Activated CD8-positive, alpha-beta memory T cell treated with anti-CD3 and anti-CD28 coated beads, Interleukin-2, amount 10 ng/mL, durations not matched to agents 7 days and 5 days (primary cell): ENCODE results near the gene CTRB1. TPM values are rescaled to one million over a fixed set of nuclear protein-coding genes. Genes with fewer than 3 reads are reported as not detected.
"Not testable (repeated sequence)": the region's sequence is repeated elsewhere in the genome, so short reads cannot be mapped to it uniquely, and the experiment has no call there.

Experiments
- ATAC-seq: fragments of 150-1000 bp; cut with Tn5 transposase; one replicate; pipeline ENCODE4 v1.10.0; 2021; ENCODE audit warnings: moderate library complexity
- CTCF ChIA-PET: fragments of 350-600 bp; sonication (Branson Sonifier 250); formaldehyde crosslinking; loops from one replicate; lab custom pipeline; 2021; ENCODE audit warnings: antibody characterized with exemption; lab: Charles Lee
- DNase-seq: peaks from one replicate; pipeline ENCODE4 v3.0.0-alpha.2; 2020
- H3K27ac Mint-ChIP-seq: one replicate; pipeline ENCODE4 v1.8.0; 2021; ENCODE audit warnings: mild to moderate bottlenecking, mixed read lengths
- H3K27me3 Mint-ChIP-seq: one replicate; pipeline ENCODE4 v1.8.0; 2021; ENCODE audit warnings: mixed read lengths
- H3K36me3 Mint-ChIP-seq: one replicate; pipeline ENCODE4 v1.8.0; 2021; ENCODE audit warnings: mild to moderate bottlenecking, mixed read lengths
- H3K4me1 Mint-ChIP-seq: one replicate; pipeline ENCODE4 v1.8.0; 2021; ENCODE audit warnings: mixed read lengths
- H3K4me3 Mint-ChIP-seq: one replicate; pipeline ENCODE4 v1.8.0; 2021; ENCODE audit warnings: mild to moderate bottlenecking, moderate library complexity, mixed read lengths
- H3K9me3 Mint-ChIP-seq: one replicate; pipeline ENCODE4 v1.8.0; 2022; ENCODE audit warnings: low read depth, mixed read lengths
- total RNA-seq, 2 experiments: library from RNA; stranded (reverse); gene quantifications; one replicate each; pipeline ENCODE4 v1.2.3, GENCODE V29; 2021

Gene CTRB1
- total RNA-seq, 2 experiments from 2014 or later, result not detected

DNA sequence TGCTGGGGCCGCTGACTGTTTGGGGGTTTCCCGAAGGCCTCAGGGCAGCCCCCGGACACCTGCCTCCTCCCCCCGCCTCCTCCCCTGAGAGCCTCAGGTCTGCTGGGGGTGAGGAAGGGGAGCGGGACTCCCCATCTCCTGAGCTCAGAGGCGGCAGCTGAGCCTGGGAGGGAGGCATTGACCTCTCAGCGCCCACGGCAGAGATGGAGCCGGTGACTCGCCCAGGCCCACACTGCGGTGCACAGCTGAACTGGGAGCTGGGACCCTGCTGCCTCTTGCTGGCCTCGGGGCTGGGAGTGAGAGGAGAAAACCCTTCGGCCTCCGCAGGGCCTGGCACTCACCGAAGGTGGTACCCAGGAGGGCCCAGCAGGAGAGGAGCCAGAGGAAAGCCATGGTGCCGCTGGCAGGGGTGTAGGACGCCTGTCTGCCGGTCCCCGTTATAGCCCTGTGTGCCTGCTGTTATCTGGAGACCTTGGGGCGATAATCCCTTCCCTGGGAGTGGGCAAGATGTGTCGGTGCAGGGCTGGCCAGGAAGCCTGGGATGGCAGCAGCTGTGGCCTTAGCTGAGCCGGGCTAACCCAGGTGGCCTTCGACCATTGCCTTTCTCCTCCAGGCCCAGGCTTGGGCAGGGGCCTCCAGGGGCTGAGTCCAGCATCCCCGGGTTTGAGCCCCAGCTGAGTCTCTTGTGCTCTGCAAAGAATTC, 11.9 kb upstream of the CTRB1 start, which contains the start of gene CTRB2:
CTRB2 (minus strand) TSS at position 413 of the 703 bp plus-strand sequence; CDS start at position 393, 20 bp downstream.
- Mint-ChIP-seq H3K9me3 (no peaks in the 10 kb centered on the region), H3K27ac (no peak within 1 kb of the TSS), H3K4me1 (no peaks in the 10 kb centered on the region), H3K36me3 (no peaks in the 10 kb centered on the region), H3K4me3 (no peak within 1 kb of the TSS), H3K27me3 (no peaks in the 10 kb centered on the region)
- DNase-seq, result no peak
- CTCF ChIA-PET, result interaction anchor here (1.0 kb wide), 1 partner anchor 28 kb away, joined by 3 read pairs; no protein-coding TSS in a partner anchor
- ATAC-seq, result no peak

DNA sequence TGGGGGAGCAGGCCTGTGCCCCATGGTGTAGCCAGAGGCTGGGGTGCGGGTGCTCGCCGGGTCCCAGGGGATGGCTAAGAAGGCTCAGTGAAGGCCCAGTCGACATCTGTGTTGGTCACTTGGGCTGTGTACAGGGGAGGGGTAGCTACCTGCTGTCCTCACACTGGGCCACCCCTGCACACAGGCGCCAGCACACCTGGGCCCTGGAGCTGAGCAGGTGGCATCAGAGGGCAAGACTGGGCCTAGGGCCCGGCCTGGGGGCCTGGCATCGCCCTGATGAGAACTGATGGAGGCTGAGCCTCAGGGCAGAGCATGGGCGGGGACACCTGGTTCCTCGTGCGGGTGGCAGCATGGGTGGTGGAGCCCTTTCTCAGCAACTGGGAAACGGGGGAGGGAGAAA, 11.0 kb upstream of the CTRB1 start:
- CTCF ChIA-PET, result no interaction called here
- DNase-seq, result no peak
- H3K4me3 Mint-ChIP-seq, result no peak overlapping the region
- no peak overlapping the region for H3K27ac Mint-ChIP-seq
- no peak for ATAC-seq
- no peaks in the 10 kb centered on the region for H3K27me3 Mint-ChIP-seq
- no peaks in the 10 kb centered on the region for H3K36me3 Mint-ChIP-seq
- no peaks in the 10 kb centered on the region for H3K4me1 Mint-ChIP-seq
- H3K9me3 Mint-ChIP-seq, result no peaks in the 10 kb centered on the region

DNA sequence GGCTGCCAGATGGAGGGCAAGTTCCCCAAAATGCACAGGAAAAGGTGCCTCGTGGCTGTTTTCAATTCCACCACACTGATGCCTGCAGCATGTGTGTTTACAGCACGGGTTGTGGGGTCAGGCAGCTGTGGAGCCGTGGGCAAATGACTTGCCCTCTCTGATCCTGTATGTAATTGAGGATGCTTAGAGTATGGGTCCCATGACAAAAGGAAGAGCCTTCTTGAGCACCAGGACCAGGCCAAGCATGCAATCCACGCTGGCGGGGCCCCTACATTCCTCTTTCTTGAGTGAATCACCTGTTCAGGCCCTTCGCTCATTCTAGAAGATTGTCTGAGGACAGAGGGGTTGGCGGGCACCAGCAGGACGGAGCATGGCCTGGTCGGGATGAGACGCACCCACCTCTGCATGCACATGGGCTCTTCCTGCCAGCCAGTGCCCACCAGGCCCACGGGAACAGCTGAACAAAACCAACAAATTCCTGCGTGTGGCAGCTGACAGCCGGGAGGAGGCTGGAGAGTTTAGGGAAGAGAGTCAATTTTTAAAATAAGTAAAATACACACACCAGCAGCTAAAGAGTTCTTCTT, 10.5 kb upstream of the CTRB1 start:
- DNase-seq (no peak), ATAC-seq (no peak)
- Mint-ChIP-seq H3K4me3 (no peak overlapping the region), H3K27ac (no peak overlapping the region), H3K36me3 (no peaks in the 10 kb centered on the region), H3K9me3 (no peaks in the 10 kb centered on the region), H3K27me3 (no peaks in the 10 kb centered on the region), H3K4me1 (no peaks in the 10 kb centered on the region)
- CTCF ChIA-PET, result interaction anchor here (1.2 kb wide), 1 partner anchor 26 kb away, joined by 6 read pairs; no protein-coding TSS in a partner anchor

DNA sequence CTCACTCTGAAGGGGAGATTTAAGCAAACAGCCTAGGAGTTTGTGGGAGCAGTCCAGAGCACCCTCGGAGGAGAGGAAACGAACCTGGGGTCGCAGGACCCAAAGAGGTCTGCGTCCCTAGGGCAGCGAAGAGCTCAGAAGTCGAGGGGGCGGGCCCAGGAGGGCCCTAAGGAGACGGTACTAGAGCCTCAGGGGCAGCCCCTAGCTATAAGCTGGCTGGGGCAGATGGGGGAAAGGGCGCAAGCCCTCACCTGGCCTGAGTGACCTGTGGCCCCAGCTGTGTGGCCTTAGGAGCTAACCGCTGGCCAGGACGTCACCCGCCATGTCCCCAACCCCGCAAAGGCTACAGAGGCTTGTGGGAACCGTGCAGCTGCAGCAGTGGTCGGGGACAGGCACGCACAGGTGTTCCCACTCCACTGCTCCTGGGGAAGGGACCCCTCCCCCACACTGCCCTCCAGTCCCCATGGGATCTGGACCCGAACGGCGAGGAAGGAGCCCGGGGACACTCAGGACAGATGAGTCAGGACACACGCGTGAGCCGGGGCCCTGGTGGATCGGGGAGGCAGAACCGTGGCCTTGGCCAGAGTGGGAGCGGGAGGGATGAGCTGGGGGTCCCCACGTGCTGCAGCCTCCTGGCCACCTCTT, 9.8 kb upstream of the CTRB1 start:
- Mint-ChIP-seq H3K4me1 (no peaks in the 10 kb centered on the region), H3K4me3 (no peak overlapping the region), H3K9me3 (no peaks in the 10 kb centered on the region), H3K27me3 (no peaks in the 10 kb centered on the region), H3K27ac (no peak overlapping the region), H3K36me3 (no peaks in the 10 kb centered on the region)
- CTCF ChIA-PET, result interaction anchor here (1.2 kb wide), 1 partner anchor 25 kb away, joined by 6 read pairs; no protein-coding TSS in a partner anchor
- ATAC-seq (no peak), DNase-seq (no peak)

DNA sequence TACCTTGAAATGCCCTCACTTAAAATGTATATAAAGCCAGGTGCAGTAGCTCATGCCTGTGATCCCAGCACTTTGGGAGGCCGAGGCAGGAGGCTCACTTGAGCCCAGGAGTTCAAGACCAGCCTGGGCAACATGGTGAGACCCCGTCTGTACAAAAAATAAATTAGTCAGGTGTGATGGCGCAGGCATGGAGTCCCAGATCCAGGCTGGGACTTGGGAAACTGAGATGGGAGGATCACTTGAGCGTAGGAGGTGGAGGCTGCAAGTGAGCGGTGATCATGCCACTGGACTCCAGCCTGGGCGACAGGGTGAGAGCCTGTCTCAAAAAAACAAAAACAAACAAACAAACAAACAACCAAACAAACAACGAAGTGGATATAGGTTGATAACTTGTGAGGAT, 9.3 kb upstream of the CTRB1 start:
- H3K4me1 Mint-ChIP-seq, ATAC-seq, H3K27ac Mint-ChIP-seq, H3K9me3 Mint-ChIP-seq, H3K4me3 Mint-ChIP-seq, H3K27me3 Mint-ChIP-seq, DNase-seq, H3K36me3 Mint-ChIP-seq: not testable (repeated sequence)
- CTCF ChIA-PET, result interaction anchor here (0.7 kb wide), 1 partner anchor 38 kb away, joined by 3 read pairs; no protein-coding TSS in a partner anchor

DNA sequence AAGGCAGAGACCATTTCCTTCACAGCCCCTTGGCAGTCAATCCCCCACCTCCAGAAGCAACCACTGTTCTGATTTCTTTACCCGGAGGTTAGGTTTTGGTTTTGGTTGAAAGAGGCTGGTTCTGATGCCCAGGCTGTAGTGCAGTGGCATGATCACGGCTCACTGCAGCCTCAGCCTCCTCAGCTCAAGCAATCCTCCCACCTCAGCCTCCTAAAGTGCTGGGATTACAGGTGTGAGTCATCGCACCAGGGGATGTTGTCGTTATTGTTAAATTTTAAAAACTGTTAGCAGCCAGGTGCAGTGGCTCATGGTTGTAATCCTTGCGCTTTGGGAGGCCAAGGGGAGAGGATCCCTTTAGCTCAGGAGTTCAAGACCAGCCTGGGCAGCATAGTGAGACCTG, 8.8 kb upstream of the CTRB1 start:
- no peak overlapping the region for H3K4me3 Mint-ChIP-seq
- no peaks in the 10 kb centered on the region for H3K36me3 Mint-ChIP-seq
- DNase-seq (no peak), ATAC-seq (no peak)
- CTCF ChIA-PET, result interaction anchor here (0.7 kb wide), 1 partner anchor 38 kb away, joined by 3 read pairs; no protein-coding TSS in a partner anchor
- H3K9me3 Mint-ChIP-seq, result no peaks in the 10 kb centered on the region
- H3K27ac Mint-ChIP-seq, result no peak overlapping the region
- H3K4me1 Mint-ChIP-seq, result no peaks in the 10 kb centered on the region
- no peaks in the 10 kb centered on the region for H3K27me3 Mint-ChIP-seq

DNA sequence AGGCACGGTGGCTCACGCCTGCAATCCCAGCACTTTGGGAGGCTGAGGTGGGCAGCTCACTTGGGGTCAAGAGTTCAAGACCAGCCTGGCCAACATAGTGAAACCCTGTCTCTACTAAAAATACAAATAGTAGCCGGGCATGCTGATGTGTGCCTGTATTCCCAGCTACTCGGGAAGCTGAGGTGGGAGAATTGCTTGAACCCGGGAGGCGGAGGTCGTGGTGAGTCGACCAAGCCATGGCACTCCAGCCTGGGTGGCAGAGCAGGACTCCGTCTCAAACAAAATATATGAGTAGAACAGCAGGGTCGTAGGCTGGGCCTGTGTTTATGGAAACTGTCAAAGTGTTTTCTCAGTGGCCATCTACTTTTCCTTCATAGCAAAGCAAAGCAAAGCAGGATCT, 7.5 kb upstream of the CTRB1 start:
- H3K36me3 Mint-ChIP-seq, H3K27me3 Mint-ChIP-seq, ATAC-seq, H3K4me3 Mint-ChIP-seq, H3K9me3 Mint-ChIP-seq, CTCF ChIA-PET, H3K4me1 Mint-ChIP-seq, H3K27ac Mint-ChIP-seq, DNase-seq: not testable (repeated sequence)

DNA sequence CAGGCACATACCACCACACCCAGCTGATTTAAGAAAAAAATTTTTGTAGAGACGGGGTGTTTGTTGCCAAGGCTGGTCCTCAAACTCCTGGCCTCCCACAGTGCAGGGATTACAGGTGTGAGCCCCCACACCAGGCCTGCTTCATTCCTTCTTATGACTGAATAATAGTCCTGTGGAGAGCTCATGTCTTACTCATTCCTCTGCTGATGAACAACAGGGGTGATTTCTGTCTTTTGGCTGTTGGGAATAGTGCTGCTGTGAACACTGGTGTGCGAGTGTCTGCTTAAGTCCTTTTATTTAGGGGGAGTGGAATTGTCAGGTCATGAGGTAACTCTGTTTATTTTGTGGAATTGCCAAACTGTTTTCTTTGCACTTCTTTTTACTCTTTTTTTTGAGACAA, 2.7 kb upstream of the CTRB1 start:
- ATAC-seq (no peak), DNase-seq (no peak)
- H3K4me3 Mint-ChIP-seq, result no peak overlapping the region
- CTCF ChIA-PET, result interaction anchor here (1.2 to 6.3 kb wide), 2 partner anchors 17 to 18 kb away, joined by 5 to 43 read pairs; no protein-coding TSS in a partner anchor
- H3K36me3 Mint-ChIP-seq, result no peaks in the 10 kb centered on the region
- peaks cover 14% of the 10 kb centered on the region for H3K4me1 Mint-ChIP-seq
- no peaks in the 10 kb centered on the region for H3K27me3 Mint-ChIP-seq
- no peaks in the 10 kb centered on the region for H3K9me3 Mint-ChIP-seq
- no peak overlapping the region for H3K27ac Mint-ChIP-seq

DNA sequence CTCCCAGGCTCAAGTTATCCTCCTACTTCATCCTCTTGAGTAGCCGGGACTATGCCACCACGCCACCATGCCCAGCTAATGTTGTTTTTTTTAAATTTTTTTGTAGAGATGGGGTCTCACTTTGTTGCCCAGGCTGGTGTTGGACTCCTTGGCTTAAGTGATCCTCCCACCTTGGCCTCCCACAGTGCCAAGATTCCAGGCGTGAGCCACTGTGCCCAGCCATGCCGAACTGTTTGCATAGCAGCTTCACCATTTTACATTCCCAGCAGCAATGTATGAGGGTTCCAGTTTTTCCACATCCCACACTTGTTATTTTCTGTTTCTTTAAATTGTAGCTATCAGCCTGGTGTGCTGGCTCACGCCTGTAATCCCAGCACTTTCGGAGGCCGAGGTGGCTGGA, 2.2 kb upstream of the CTRB1 start:
- Mint-ChIP-seq H3K4me3 (no peak overlapping the region), H3K36me3 (no peaks in the 10 kb centered on the region), H3K27me3 (no peaks in the 10 kb centered on the region), H3K27ac (no peak overlapping the region), H3K4me1 (peaks cover 14% of the 10 kb centered on the region), H3K9me3 (no peaks in the 10 kb centered on the region)
- DNase-seq, result no peak
- ATAC-seq, result no peak
- CTCF ChIA-PET, result interaction anchor here (1.2 to 6.3 kb wide), 2 partner anchors 17 to 18 kb away, joined by 5 to 43 read pairs; no protein-coding TSS in a partner anchor

DNA sequence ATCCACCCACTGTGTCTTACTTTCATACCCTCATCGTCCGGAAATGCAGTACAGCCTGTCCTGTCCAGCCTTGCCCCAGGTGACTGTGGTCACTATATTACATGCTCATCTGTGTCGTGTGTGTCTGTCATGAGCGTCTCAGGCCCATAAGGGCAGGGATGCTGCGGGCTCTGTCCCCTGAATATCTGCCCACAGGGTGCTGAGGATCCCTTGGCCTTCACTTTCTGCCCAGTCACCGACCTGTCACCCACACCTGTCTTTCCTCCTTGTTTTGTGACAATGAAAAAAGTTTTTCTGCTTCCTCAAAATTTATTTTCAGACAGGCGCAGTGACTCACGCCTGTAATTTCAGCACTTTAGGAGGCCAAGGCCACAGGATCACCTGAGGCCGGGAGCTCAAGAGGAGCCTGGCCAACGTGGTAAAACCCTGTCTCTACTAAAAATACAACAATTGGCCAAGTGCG, 1.4 kb upstream of the CTRB1 start:
- H3K36me3 Mint-ChIP-seq, result no peaks in the 10 kb centered on the region
- no peak for DNase-seq
- no peaks in the 10 kb centered on the region for H3K27me3 Mint-ChIP-seq
- H3K9me3 Mint-ChIP-seq, result no peaks in the 10 kb centered on the region
- no peak overlapping the region for H3K27ac Mint-ChIP-seq
- H3K4me3 Mint-ChIP-seq, result no peak overlapping the region
- no peak for ATAC-seq
- peaks cover 14% of the 10 kb centered on the region for H3K4me1 Mint-ChIP-seq
- CTCF ChIA-PET, result interaction anchor here (1.1 to 6.3 kb wide), 3 partner anchors 16 to 19 kb away, joined by 3 to 43 read pairs (median 5); no protein-coding TSS in a partner anchor

DNA sequence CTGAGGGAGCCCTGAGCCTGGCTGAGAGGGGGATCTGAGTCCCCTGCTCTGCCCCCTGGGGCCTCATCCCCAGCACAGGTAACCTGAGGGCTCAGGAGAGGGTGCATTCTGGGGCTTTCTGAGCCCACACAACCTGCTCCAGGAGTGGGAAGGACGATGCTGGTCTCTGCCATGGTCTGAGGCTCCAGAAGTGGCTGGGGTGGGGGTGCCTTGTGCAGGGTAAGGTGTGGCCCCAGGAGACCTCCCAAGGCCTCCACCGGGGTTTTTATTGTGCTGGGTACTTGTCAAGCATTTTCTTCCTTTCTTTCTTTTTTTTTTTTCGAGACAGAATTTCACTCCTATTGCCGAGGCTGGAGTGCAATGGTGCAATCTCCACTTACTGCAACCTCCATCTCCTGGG, 300 bp downstream of the CTRB1 start:
- Mint-ChIP-seq H3K27me3 (no peaks in the 10 kb centered on the region), H3K4me3 (no peak overlapping the region), H3K27ac (peak overlapping the region; percentile 89), H3K36me3 (no peaks in the 10 kb centered on the region), H3K4me1 (peaks cover 14% of the 10 kb centered on the region), H3K9me3 (no peaks in the 10 kb centered on the region)
- DNase-seq (no peak), ATAC-seq (no peak)
- CTCF ChIA-PET, result interaction anchor here (1.8 to 6.3 kb wide), 3 partner anchors 15 to 20 kb away, joined by 3 to 43 read pairs (median 11); no protein-coding TSS in a partner anchor

DNA sequence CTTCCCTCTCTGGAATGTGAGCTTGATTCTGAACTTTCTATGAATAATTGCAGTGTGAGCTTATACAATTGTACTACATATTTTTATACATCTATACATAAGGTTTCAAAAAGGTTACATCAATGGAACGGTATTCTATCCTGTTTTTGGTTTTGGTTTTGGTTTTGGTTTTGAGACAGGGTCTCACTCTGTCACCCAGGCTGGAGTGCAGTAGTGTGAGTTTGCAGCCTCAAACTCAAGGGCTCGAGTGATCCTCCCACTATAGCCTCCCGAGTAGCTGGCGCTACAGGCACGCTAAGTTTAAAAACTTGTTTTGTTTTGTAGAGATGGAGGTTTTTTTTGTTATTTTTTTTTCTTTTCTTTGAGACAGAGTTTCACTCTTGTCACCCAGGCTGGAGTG, 1.1 kb downstream of the CTRB1 start:
- no peaks in the 10 kb centered on the region for H3K36me3 Mint-ChIP-seq
- DNase-seq, result peak; percentile 56
- CTCF ChIA-PET, result interaction anchor here (1.8 to 6.3 kb wide), 3 partner anchors 14 to 21 kb away, joined by 3 to 43 read pairs (median 11); no protein-coding TSS in a partner anchor

DNA sequence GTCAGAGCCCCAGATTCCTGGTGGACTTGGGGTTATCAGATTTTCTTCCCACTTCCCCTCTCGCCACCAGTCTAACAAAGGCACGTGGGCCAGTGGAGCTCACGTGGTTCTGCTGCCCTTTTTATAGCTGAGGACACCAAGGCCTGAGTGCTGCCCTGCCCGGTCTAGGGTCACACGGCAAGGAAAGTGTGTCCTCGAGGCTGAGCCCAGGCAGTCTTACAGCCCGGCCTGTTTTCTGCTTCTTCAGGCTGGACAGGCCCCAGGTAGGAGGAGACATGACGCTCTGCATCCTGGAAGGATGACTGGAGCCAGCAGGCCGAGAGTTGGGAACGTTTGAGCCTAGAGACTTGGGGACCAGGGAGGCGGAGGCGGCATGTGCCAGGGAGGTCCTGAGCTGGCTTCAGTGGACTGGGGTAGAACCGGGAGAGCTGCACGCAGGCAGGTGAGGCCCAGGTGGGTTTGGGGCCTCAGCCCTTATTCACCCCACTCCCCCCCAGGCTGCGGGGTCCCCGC, 3.5 kb downstream of the CTRB1 start:
- Mint-ChIP-seq H3K36me3 (no peaks in the 10 kb centered on the region), H3K27me3 (no peaks in the 10 kb centered on the region), H3K27ac (no peak overlapping the region), H3K9me3 (no peaks in the 10 kb centered on the region), H3K4me3 (no peak overlapping the region), H3K4me1 (peaks cover 14% of the 10 kb centered on the region)
- ATAC-seq (no peak), DNase-seq (no peak)
- CTCF ChIA-PET, result interaction anchor here (0.9 to 1.0 kb wide), 2 partner anchors 14 to 23 kb away, joined by 3 read pairs; no protein-coding TSS in a partner anchor

More for the DNA sequence above, 1.1 kb downstream of the CTRB1 start:
- Mint-ChIP-seq H3K4me1 (peaks cover 14% of the 10 kb centered on the region), H3K27ac (peak overlapping the region; percentile 89), H3K27me3 (no peaks in the 10 kb centered on the region), H3K4me3 (peak overlapping the region; percentile 71), H3K9me3 (no peaks in the 10 kb centered on the region)
- peak; percentile 90 for ATAC-seq
